Measurements from ENCODE around the gene TMEM117.

The TMEM117 gene

GRCh38 chr12:43957732-43958372 lies 122.0 kb downstream of the TMEM117 start:
- no peak for DNase-seq (ENCODE audit: low read depth in 2 of 3, low spot score in 2 of 3)

GRCh38 chr12:43964033-43964432 lies 128.2 kb downstream of the TMEM117 start:
- no peak for DNase-seq (ENCODE audit: low read depth in 2 of 3, low spot score in 2 of 3)

GRCh38 chr12:43964961-43965360 lies 129.1 kb downstream of the TMEM117 start:
- DNase-seq (ENCODE audit: low read depth in 2 of 3, low spot score in 2 of 3) = no peak

GRCh38 chr12:43965899-43966298 lies 130.0 kb downstream of the TMEM117 start:
- DNase-seq (ENCODE audit: low read depth in 2 of 3, low spot score in 2 of 3) = no peak

GRCh38 chr12:43968736-43969135 lies 132.9 kb downstream of the TMEM117 start:
- DNase-seq (ENCODE audit: low read depth in 2 of 3, low spot score in 2 of 3) = no peak

- DNase-seq (ENCODE audit: low read depth in 2 of 3, low spot score in 2 of 3) = no peak
These were observed 134.0 kb downstream of the TMEM117 start for GRCh38 chr12:43969882-43970281.

- DNase-seq (ENCODE audit: low read depth in 2 of 3, low spot score in 2 of 3) = no peak
These were observed 137.5 kb downstream of the TMEM117 start for GRCh38 chr12:43973385-43973784.

- DNase-seq (ENCODE audit: low read depth in 2 of 3, low spot score in 2 of 3) = no peak
These were observed 138.1 kb downstream of the TMEM117 start for GRCh38 chr12:43973993-43974392.

- no peak for DNase-seq (ENCODE audit: low read depth in 2 of 3, low spot score in 2 of 3)
These were observed 140.1 kb downstream of the TMEM117 start for GRCh38 chr12:43976027-43976426.

- no peak for DNase-seq (ENCODE audit: low read depth in 2 of 3, low spot score in 2 of 3)
These were observed 142.7 kb downstream of the TMEM117 start for GRCh38 chr12:43978556-43978955.

- DNase-seq (ENCODE audit: low read depth in 2 of 3, low spot score in 2 of 3) = no peak
These were observed 143.6 kb downstream of the TMEM117 start for GRCh38 chr12:43979450-43979849.

- no peak for DNase-seq (ENCODE audit: low read depth in 2 of 3, low spot score in 2 of 3)
These were observed 144.8 kb downstream of the TMEM117 start for GRCh38 chr12:43980627-43981191.

GRCh38 chr12:43981726-43982125 lies 145.8 kb downstream of the TMEM117 start:
- DNase-seq (ENCODE audit: low read depth in 2 of 3, low spot score in 2 of 3) = no peak

GRCh38 chr12:43982544-43982943 lies 146.7 kb downstream of the TMEM117 start:
- no peak for DNase-seq (ENCODE audit: low read depth in 2 of 3, low spot score in 2 of 3)

- no peak for DNase-seq (ENCODE audit: low read depth in 2 of 3, low spot score in 2 of 3)
These were observed 153.1 kb downstream of the TMEM117 start for GRCh38 chr12:43988838-43989560.

GRCh38 chr12:43992856-43993255 lies 157.0 kb downstream of the TMEM117 start:
- DNase-seq (ENCODE audit: low read depth in 2 of 3, low spot score in 2 of 3) = no peak

GRCh38 chr12:44000309-44000952 lies 164.6 kb downstream of the TMEM117 start:
- no peak for DNase-seq (ENCODE audit: low read depth in 2 of 3, low spot score in 2 of 3)

- no peak for DNase-seq (ENCODE audit: low read depth in 2 of 3, low spot score in 2 of 3)
These were observed 166.7 kb downstream of the TMEM117 start for GRCh38 chr12:44002607-44003006.

- no peak for DNase-seq (ENCODE audit: low read depth in 2 of 3, low spot score in 2 of 3)
These were observed 167.8 kb downstream of the TMEM117 start for GRCh38 chr12:44003721-44004120.

- no peak for DNase-seq (ENCODE audit: low read depth in 2 of 3, low spot score in 2 of 3)
These were observed 179.6 kb downstream of the TMEM117 start for GRCh38 chr12:44015333-44015941.

GRCh38 chr12:44017216-44017615 lies 181.3 kb downstream of the TMEM117 start:
- no peak for DNase-seq (ENCODE audit: low read depth in 2 of 3, low spot score in 2 of 3)

GRCh38 chr12:44019118-44019517 lies 183.2 kb downstream of the TMEM117 start:
- no peak for DNase-seq (ENCODE audit: low read depth in 2 of 3, low spot score in 2 of 3)

Data from activated CD8-positive, alpha-beta memory T cell treated with anti-CD3 and anti-CD28 coated beads for 48 hours (primary cell).